HAP-1 (cell line): Measurements from ENCODE around the gene SHD.

Experiments
- DNase-seq, 2 experiments: peaks; one replicate each; pipeline ENCODE4 v3.0.0-alpha.2; 2016 to 2020; ENCODE audit warnings: low spot score in 2 of 2
- H3K27me3 ChIP-seq: fragments of 250-450 bp; sonication (Bioruptor Pico); 2 replicates; pipeline ENCODE4 v1.5.1; 2020; ENCODE audit warnings: low read depth, mild to moderate bottlenecking, moderate library complexity
- H3K36me3 ChIP-seq: fragments of 250-450 bp; sonication (Bioruptor Pico); replicated peaks from 2 replicates; pipeline ENCODE4 v1.5.1; 2020; ENCODE audit warnings: mild to moderate bottlenecking
- H3K4me1 ChIP-seq: fragments of 250-450 bp; sonication (Bioruptor Pico); 2 replicates; pipeline ENCODE4 v1.5.1; 2020; ENCODE audit warnings: mild to moderate bottlenecking
- H3K4me3 ChIP-seq: fragments of 250-450 bp; sonication (Bioruptor Pico); 2 replicates; pipeline ENCODE4 v1.5.1; 2020; ENCODE audit warnings: mild to moderate bottlenecking, moderate library complexity
- H3K9me3 ChIP-seq: fragments of 250-450 bp; sonication (Bioruptor Pico); 2 replicates; pipeline ENCODE4 v1.5.1; 2020; ENCODE audit warnings: mild to moderate bottlenecking, moderate library complexity
- in situ Hi-C: fragments of 300-500 bp; cut with MboI; formaldehyde crosslinking; loops from 3 replicates; pipeline ENCODE4 v1.14.3; 2020; ENCODE audit warnings: low sequenced_read_pairs, inconsistent platforms, mixed read lengths

Gene SHD

DNA sequence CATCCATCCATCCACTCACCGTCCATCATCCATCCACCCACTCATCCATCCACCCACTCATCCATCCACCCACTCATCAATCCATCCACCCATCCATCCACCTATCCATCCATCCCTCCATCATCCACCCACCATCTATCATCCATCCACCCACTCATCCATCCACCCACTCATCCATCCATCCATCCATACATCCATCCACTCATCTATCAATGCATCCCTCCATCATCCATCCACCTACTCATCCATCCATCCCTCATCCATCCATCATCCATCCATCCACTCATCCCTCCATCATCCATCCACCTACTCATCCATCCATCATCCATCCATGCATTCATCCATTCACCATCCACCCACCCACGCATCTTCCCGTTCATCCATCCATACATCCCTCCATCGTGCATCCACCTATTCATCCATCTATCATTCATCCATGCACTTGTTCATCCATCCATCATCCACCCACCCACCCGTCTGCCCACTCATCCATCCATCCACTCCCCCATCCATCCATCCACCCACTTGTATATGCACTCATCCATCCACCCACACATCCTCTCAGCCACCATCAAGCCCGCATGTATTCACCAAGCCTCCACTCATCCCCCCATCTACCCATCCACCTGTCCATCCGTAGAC, 56.0 kb downstream of the SHD start:
- Histone ChIP-seq H3K9me3 (no peaks in the 10 kb centered on the region), H3K4me3 (no peak overlapping the region), H3K4me1 (peaks cover 5% of the 10 kb centered on the region), H3K27me3 (no peaks in the 10 kb centered on the region), H3K36me3 (no peaks in the 10 kb centered on the region)
- no peak for DNase-seq
- in situ Hi-C loops: no loop called here

DNA sequence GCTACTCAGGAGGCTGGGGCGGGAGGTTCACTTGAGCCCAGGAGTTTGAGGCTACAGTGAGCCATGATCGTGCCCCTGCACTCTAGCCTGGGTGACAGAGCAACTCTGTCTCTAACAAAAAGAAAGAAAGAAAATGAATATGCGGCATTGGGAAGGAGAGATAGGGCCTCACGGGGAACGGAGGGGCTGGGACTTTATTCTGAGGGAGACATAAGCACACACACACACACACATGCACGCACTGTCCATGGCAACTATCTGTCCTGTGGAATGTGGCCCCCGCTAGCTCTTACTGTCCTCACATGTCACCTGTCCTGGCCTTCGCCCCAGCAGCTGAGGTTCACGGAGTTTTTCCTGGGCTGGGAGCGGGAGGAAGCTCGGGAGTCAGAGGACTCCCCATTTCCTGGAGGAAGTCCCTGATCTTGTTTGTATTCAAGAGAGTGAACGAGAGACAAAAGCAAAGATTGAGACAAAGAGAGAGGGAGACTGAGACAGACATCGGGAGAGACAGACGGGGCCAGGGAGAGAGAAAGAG, 58.9 kb downstream of the SHD start:
- Histone ChIP-seq H3K4me3 (peak overlapping the region; percentile 7; the same call in 1 of the 2 replicates), H3K9me3 (no peaks in the 10 kb centered on the region), H3K27me3 (no peaks in the 10 kb centered on the region), H3K36me3 (no peaks in the 10 kb centered on the region), H3K4me1 (peaks cover 7% of the 10 kb centered on the region)
- in situ Hi-C loops: no loop called here
- no peak for DNase-seq

DNA sequence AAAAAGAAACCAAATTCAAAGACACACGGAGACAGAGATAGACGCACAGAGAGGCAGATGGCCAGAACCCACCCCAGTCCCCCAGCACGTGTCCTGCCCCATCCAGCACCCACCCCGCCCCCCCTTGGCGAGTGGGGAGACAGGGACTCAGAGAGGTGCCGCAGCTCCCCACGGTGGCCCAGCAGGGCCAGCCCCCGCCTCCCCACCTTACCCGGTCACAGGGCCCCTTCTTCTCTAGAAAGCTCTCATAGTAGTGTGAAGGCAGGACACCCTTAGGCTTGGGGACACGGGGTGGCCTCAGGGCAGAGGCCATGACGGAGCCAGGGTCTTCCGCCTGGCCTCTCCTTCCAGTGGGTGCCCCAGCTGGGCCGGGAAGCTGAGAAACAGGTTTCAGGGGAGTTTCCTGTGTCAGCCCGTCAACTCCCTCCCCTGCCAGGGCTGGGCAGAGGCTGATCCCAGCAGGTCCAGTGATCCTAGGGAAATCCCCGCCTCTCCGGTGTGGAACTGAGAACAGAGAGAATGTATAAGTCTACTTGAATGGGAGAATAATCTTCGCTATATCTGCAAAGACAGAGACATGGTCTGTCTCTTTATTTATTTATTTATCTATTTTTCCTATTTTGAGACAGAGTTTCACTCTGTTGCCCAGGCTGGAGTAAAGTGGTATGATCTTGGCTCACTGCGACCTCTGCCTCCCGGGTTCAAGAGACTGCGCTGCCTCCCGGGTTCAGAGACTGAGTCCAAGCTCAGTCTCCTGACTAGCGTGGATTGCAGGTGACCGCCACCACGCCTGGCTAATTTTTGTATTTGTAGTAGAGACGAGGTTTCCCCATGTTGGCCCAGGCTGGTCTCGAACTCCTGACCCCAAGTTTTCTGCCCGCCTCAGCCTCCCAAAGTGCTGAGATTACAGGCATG, 59.6 kb downstream of the SHD start, which contains the start of gene STAP2:
STAP2 (minus strand) TSS at position 387 of the 915 bp plus-strand sequence; CDS start at position 313, 74 bp downstream.
- no peaks in the 10 kb centered on the region for H3K36me3 ChIP-seq
- DNase-seq: no peak
- no peaks in the 10 kb centered on the region for H3K27me3 ChIP-seq
- in situ Hi-C loops: no loop called here
- no peaks in the 10 kb centered on the region for H3K9me3 ChIP-seq
- peak within 1 kb of the TSS; percentile 7; the same call in 1 of the 2 replicates for H3K4me3 ChIP-seq
- H3K4me1 ChIP-seq: peaks cover 7% of the 10 kb centered on the region
